Measurements from ENCODE around the gene NUFIP1.

The NUFIP1 gene

GRCh38 chr13:44967704-44968433 is 21.4 kb downstream of the NUFIP1 start:
- H3K27me3 ChIP-seq (ENCODE audit: control insufficient read depth, low read length) = no peaks in the 10 kb centered on the region
- peaks cover 63% of the 10 kb centered on the region for H3K36me3 ChIP-seq (ENCODE audit: control insufficient read depth, low read length)
- H3K4me3 ChIP-seq (ENCODE audit: low read length) = no peak overlapping the region
- H3K27ac ChIP-seq (ENCODE audit: low read depth, low read length) = no peak overlapping the region
- TF ChIP-seq CTCF (IDR thresholded peaks at IDR 0.05; ENCODE audit: low read depth, low read length, poor library complexity, severe bottlenecking) (no peak), EZH2phosphoT487 (IDR thresholded peaks at IDR 0.05; ENCODE audit: borderline replicate concordance, low read length) (no peak)
- no peaks in the 10 kb centered on the region for H3K4me1 ChIP-seq (ENCODE audit: control insufficient read depth, low read length)
- H3F3A ChIP-seq (ENCODE audit: control insufficient read depth, insufficient read depth) = 0 out of 2 replicates have a peak, but pooled peaks cover 2% of the 10 kb centered on the region
- peaks cover 7% of the 10 kb centered on the region; the same call in 1 of the 2 replicates for H3K9me3 ChIP-seq (ENCODE audit: control insufficient read depth, insufficient read depth, low read length)
- no peak overlapping the region for H3K4me2 ChIP-seq (ENCODE audit: low read length)
- H3K9me2 ChIP-seq (replicated peaks; ENCODE audit: control insufficient read depth, low read length) = no peaks in the 10 kb centered on the region
- no peaks in the 10 kb centered on the region; the same call in 1 of the 2 replicates for H3K79me2 ChIP-seq (ENCODE audit: control insufficient read depth, low read length)
- H4K20me1 ChIP-seq (ENCODE audit: control insufficient read depth, insufficient read depth, low read depth, low read length) = no peaks in the 10 kb centered on the region

- no peaks in the 10 kb centered on the region for H3F3A ChIP-seq (ENCODE audit: control insufficient read depth, insufficient read depth)
- no peaks in the 10 kb centered on the region for H3K9me2 ChIP-seq (replicated peaks; ENCODE audit: control insufficient read depth, low read length)
- H3K27ac ChIP-seq (ENCODE audit: low read depth, low read length) = no peak overlapping the region
- peaks cover 13% of the 10 kb centered on the region; the same call in 1 of the 2 replicates for H3K9me3 ChIP-seq (ENCODE audit: control insufficient read depth, insufficient read depth, low read length)
- no peaks in the 10 kb centered on the region for H3K4me1 ChIP-seq (ENCODE audit: control insufficient read depth, low read length)
- H4K20me1 ChIP-seq (ENCODE audit: control insufficient read depth, insufficient read depth, low read depth, low read length) = no peaks in the 10 kb centered on the region
- no peaks in the 10 kb centered on the region for H3K79me2 ChIP-seq (ENCODE audit: control insufficient read depth, low read length)
- no peak for TF ChIP-seq EZH2phosphoT487 (IDR thresholded peaks at IDR 0.05; ENCODE audit: borderline replicate concordance, low read length)
- TF ChIP-seq CTCF (IDR thresholded peaks at IDR 0.05; ENCODE audit: low read depth, low read length, poor library complexity, severe bottlenecking) = no peak
- H3K4me2 ChIP-seq (ENCODE audit: low read length) = no peak overlapping the region
- H3K4me3 ChIP-seq (ENCODE audit: low read length) = no peak overlapping the region
- H3K36me3 ChIP-seq (ENCODE audit: control insufficient read depth, low read length) = peaks cover 64% of the 10 kb centered on the region
- H3K27me3 ChIP-seq (ENCODE audit: control insufficient read depth, low read length) = no peaks in the 10 kb centered on the region
Measured at GRCh38 chr13:44961997-44962396, 27.3 kb downstream of the NUFIP1 start.

GRCh38 chr13:44955406-44955805 is 33.9 kb downstream of the NUFIP1 start:
- no peaks in the 10 kb centered on the region for H3K27me3 ChIP-seq (ENCODE audit: control insufficient read depth, low read length)
- H3K4me2 ChIP-seq (ENCODE audit: low read length) = no peak overlapping the region
- no peak overlapping the region for H3K4me3 ChIP-seq (ENCODE audit: low read length)
- no peaks in the 10 kb centered on the region for H3K9me3 ChIP-seq (ENCODE audit: control insufficient read depth, insufficient read depth, low read length)
- TF ChIP-seq EZH2phosphoT487 (IDR thresholded peaks at IDR 0.05; ENCODE audit: borderline replicate concordance, low read length) (no peak), CTCF (IDR thresholded peaks at IDR 0.05; ENCODE audit: low read depth, low read length, poor library complexity, severe bottlenecking) (no peak)
- no peaks in the 10 kb centered on the region for H3K79me2 ChIP-seq (ENCODE audit: control insufficient read depth, low read length)
- H4K20me1 ChIP-seq (ENCODE audit: control insufficient read depth, insufficient read depth, low read depth, low read length) = no peaks in the 10 kb centered on the region
- H3K4me1 ChIP-seq (ENCODE audit: control insufficient read depth, low read length) = no peaks in the 10 kb centered on the region
- peaks cover 13% of the 10 kb centered on the region for H3K36me3 ChIP-seq (ENCODE audit: control insufficient read depth, low read length)
- H3F3A ChIP-seq (ENCODE audit: control insufficient read depth, insufficient read depth) = no peaks in the 10 kb centered on the region
- no peaks in the 10 kb centered on the region for H3K9me2 ChIP-seq (replicated peaks; ENCODE audit: control insufficient read depth, low read length)
- no peak overlapping the region for H3K27ac ChIP-seq (ENCODE audit: low read depth, low read length)

All from DOHH2 (cell line).